Activated CD4-positive, alpha-beta memory T cell treated with anti-CD3 and anti-CD28 coated beads for 36 hours (primary cell): ENCODE results near the gene SPRR4. TPM values are rescaled to one million over a fixed set of nuclear protein-coding genes. Genes with fewer than 3 reads are reported as not detected.

ENCODE experiments used
- CTCF ChIA-PET: fragments of 350-600 bp; sonication (Branson Sonifier 250); formaldehyde crosslinking; loops from one replicate; lab custom pipeline; 2021; ENCODE audit warnings: antibody characterized with exemption, inconsistent platforms; lab: Charles Lee
- POLR2A ChIA-PET: fragments of 350-600 bp; sonication (Branson Sonifier 250); formaldehyde crosslinking; loops from one replicate; lab custom pipeline; 2021; ENCODE audit warnings: antibody characterized with exemption; lab: Charles Lee
- DNase-seq: peaks from one replicate; pipeline ENCODE4 v3.0.0-alpha.2; 2020
- H3K27ac Mint-ChIP-seq: one replicate; pipeline ENCODE4 v1.8.0; 2021; ENCODE audit warnings: mixed read lengths
- H3K27me3 Mint-ChIP-seq: one replicate; pipeline ENCODE4 v1.8.0; 2021; ENCODE audit warnings: mixed read lengths
- H3K36me3 Mint-ChIP-seq: one replicate; pipeline ENCODE4 v1.8.0; 2021; ENCODE audit warnings: mixed read lengths
- H3K4me1 Mint-ChIP-seq: one replicate; pipeline ENCODE4 v1.8.0; 2021; ENCODE audit warnings: low read depth, mixed read lengths
- H3K4me3 Mint-ChIP-seq: one replicate; pipeline ENCODE4 v1.8.0; 2021; ENCODE audit warnings: mild to moderate bottlenecking, mixed read lengths
- H3K9me3 Mint-ChIP-seq: one replicate; pipeline ENCODE4 v1.8.0; 2021; ENCODE audit warnings: mixed read lengths
- intact Hi-C: fragments of 100-400 bp; cut with micrococcal nuclease; formaldehyde crosslinking; loops from one replicate; pipeline ENCODE4 v1.15.1; 2023
- total RNA-seq, 2 experiments: library from RNA; stranded (reverse); gene quantifications; one replicate each; pipeline ENCODE4 v1.2.3, GENCODE V29; 2021

SPRR4 gene
- total RNA-seq, 2 experiments from 2014 or later: not detected

DNA sequence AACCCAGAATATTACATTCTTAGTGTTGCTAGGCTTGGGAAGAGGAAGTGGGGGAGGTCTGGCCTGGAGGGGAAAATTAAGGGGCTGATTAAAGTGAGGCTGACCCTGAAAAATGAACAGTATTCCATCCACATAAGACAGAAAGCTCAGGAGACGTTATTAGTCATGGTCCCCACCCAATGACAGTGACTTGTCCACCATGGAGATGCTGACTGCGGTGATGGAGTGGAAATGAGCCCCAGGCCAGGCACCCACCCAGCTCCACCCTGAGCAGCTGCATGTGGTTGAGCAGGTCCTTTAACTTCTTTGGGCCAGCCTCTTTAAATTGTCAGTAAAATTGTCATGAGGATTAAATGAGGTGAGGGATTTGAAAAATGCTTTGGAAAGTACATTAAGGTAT, 1.4 kb upstream of the SPRR4 start:
- peaks cover 12% of the 10 kb centered on the region for H3K27me3 Mint-ChIP-seq
- no peaks in the 10 kb centered on the region for H3K36me3 Mint-ChIP-seq
- no peaks in the 10 kb centered on the region for H3K4me1 Mint-ChIP-seq
- ChIA-PET CTCF (no interaction called here), POLR2A (no interaction called here)
- intact Hi-C loops: no loop called here
- H3K27ac Mint-ChIP-seq: no peak overlapping the region
- no peak overlapping the region for H3K4me3 Mint-ChIP-seq
- no peaks in the 10 kb centered on the region for H3K9me3 Mint-ChIP-seq
- DNase-seq: no peak

- no peaks in the 10 kb centered on the region for H3K36me3 Mint-ChIP-seq
- H3K4me1 Mint-ChIP-seq: no peaks in the 10 kb centered on the region
- CTCF ChIA-PET: no interaction called here
- no peak overlapping the region for H3K4me3 Mint-ChIP-seq
- no peak for DNase-seq
- POLR2A ChIA-PET: no interaction called here
- H3K27ac Mint-ChIP-seq: no peak overlapping the region
- peaks cover 9% of the 10 kb centered on the region for H3K27me3 Mint-ChIP-seq
- intact Hi-C loops: no loop called here
- no peaks in the 10 kb centered on the region for H3K9me3 Mint-ChIP-seq
These were observed 1.9 kb downstream of the SPRR4 start for GRCh38 chr1:152972196-152972886.

- H3K9me3 Mint-ChIP-seq: no peaks in the 10 kb centered on the region
- H3K4me1 Mint-ChIP-seq: no peaks in the 10 kb centered on the region
- ChIA-PET CTCF (no interaction called here), POLR2A (no interaction called here)
- H3K36me3 Mint-ChIP-seq: no peaks in the 10 kb centered on the region
- H3K4me3 Mint-ChIP-seq: no peak overlapping the region
- peaks cover 20% of the 10 kb centered on the region for H3K27me3 Mint-ChIP-seq
- intact Hi-C loops: no loop called here
- no peak for DNase-seq
- H3K27ac Mint-ChIP-seq: no peak overlapping the region
These were observed 6.2 kb downstream of the SPRR4 start for GRCh38 chr1:152976688-152977087.

- Mint-ChIP-seq H3K27me3 (peaks cover 20% of the 10 kb centered on the region), H3K4me3 (no peak overlapping the region), H3K4me1 (no peaks in the 10 kb centered on the region), H3K36me3 (no peaks in the 10 kb centered on the region), H3K27ac (no peak overlapping the region), H3K9me3 (no peaks in the 10 kb centered on the region)
- no peak for DNase-seq
- intact Hi-C loops: no loop called here
- POLR2A ChIA-PET: no interaction called here
- CTCF ChIA-PET: no interaction called here
These were observed 7.2 kb downstream of the SPRR4 start for GRCh38 chr1:152977614-152978013.

GRCh38 chr1:152980676-152981075, 10.2 kb downstream of the SPRR4 start:
- Mint-ChIP-seq H3K4me1 (no peaks in the 10 kb centered on the region), H3K27ac (no peak overlapping the region), H3K36me3 (no peaks in the 10 kb centered on the region), H3K4me3 (no peak overlapping the region), H3K9me3 (no peaks in the 10 kb centered on the region), H3K27me3 (peaks cover 32% of the 10 kb centered on the region)
- no peak for DNase-seq
- CTCF ChIA-PET: no interaction called here
- POLR2A ChIA-PET: no interaction called here
- intact Hi-C loops: no loop called here

DNA sequence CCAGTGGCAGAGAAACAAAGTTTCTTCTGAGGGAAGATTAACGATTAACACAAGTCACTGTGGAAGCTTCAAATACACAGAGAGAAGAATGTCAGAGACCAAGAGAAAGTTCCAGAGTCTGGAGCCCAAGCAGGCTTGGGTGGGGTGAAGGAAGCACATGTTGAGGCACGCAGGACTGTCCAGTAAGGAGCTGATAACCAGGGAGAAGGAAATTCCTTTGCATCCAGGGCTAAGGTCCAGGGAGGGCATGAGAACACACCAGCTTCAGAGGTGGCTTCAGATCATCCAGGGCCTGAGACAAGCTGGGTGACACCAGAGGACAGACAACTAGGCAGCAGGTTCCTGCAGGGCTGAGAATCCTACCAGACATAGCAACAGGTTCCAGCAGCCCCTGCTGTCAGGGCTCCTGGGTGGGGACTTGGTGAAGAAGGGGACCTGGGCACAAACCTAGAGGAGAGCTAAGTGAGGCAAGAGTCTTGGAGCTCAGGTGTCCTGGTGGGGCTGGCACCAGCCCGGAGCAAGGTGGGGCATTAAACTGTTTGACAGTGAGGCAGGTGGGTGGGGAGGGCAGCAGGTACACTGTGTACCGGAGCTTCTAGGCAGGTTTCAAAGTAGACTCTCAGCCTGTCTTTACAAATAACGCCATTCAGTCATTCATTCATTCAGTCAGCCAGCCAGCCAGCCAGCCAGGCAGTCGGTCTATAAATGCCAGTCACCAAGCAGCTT, 10.9 kb downstream of the SPRR4 start:
- intact Hi-C loops: no loop called here
- DNase-seq: no peak
- Mint-ChIP-seq H3K27ac (no peak overlapping the region), H3K4me1 (no peaks in the 10 kb centered on the region), H3K9me3 (no peaks in the 10 kb centered on the region), H3K36me3 (no peaks in the 10 kb centered on the region), H3K4me3 (no peak overlapping the region), H3K27me3 (peaks cover 34% of the 10 kb centered on the region)
- ChIA-PET CTCF (no interaction called here), POLR2A (no interaction called here)

DNA sequence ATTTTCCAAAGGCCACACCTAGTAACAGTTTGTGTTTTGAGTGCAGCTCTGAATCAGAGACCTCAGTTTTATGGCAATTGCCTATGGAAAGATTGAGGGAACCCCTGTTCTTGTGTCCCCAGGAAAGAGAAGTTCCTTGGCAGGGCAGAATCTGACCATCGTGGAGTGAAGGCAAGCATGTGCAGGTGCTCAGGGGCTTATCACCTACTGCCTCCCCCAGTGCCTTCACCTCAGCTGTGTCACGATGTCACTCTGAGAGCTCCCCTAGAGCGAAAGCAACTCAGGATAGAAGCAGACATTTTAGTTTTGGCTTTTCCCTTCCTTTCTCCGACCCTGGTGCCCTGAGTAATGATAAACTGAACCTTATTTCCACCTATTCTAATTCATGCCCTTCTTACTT, 11.6 kb downstream of the SPRR4 start:
- DNase-seq: no peak
- Mint-ChIP-seq H3K27me3 (peaks cover 36% of the 10 kb centered on the region), H3K4me3 (no peak overlapping the region), H3K9me3 (no peaks in the 10 kb centered on the region), H3K27ac (no peak overlapping the region), H3K36me3 (no peaks in the 10 kb centered on the region), H3K4me1 (no peaks in the 10 kb centered on the region)
- intact Hi-C loops: no loop called here
- ChIA-PET POLR2A (no interaction called here), CTCF (no interaction called here)

DNA sequence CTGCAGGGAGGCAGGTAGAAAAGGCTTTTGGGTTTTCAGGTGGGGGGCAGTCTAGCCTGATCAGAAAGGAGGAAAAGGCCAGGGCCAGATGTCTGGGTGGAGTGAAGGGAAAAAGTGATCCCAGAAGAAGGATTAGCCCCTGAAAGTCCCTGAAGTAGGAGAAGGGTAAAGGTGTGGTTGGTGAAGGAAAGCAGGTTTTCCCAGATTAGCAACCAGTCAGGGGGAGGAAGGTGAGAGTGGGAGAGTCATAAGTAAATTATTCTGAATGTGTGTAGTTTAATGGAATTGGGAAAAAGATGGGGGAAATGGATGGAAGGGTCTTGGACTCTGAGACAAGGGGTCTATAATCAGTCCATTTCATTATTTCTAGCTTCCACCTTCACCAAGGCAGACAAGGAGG, 12.8 kb downstream of the SPRR4 start:
- H3K36me3 Mint-ChIP-seq: no peaks in the 10 kb centered on the region
- ChIA-PET POLR2A (no interaction called here), CTCF (no interaction called here)
- H3K27ac Mint-ChIP-seq: no peak overlapping the region
- H3K27me3 Mint-ChIP-seq: peaks cover 44% of the 10 kb centered on the region
- no peaks in the 10 kb centered on the region for H3K4me1 Mint-ChIP-seq
- no peak overlapping the region for H3K4me3 Mint-ChIP-seq
- no peak for DNase-seq
- H3K9me3 Mint-ChIP-seq: peaks cover 2% of the 10 kb centered on the region
- intact Hi-C loops: no loop called here

- DNase-seq: no peak
- no peak within 1 kb of the TSS for H3K4me3 Mint-ChIP-seq
- H3K9me3 Mint-ChIP-seq: peaks cover 2% of the 10 kb centered on the region
- H3K36me3 Mint-ChIP-seq: no peaks in the 10 kb centered on the region
- intact Hi-C loops: no loop called here
- POLR2A ChIA-PET: interaction anchor here (0.8 kb wide), 1 partner anchor 17 kb away, joined by 3 read pairs; no protein-coding TSS in a partner anchor
- CTCF ChIA-PET: no interaction called here
- no peak within 1 kb of the TSS for H3K27ac Mint-ChIP-seq
- peaks cover 46% of the 10 kb centered on the region for H3K27me3 Mint-ChIP-seq
- H3K4me1 Mint-ChIP-seq: no peaks in the 10 kb centered on the region
These were observed 13.3 kb downstream of the SPRR4 start, which contains the start of gene SPRR1A for GRCh38 chr1:152983743-152984142. Gene SPRR1A (plus strand): TSS chr1:152984081. CDS start chr1:152985231, 1,150 bp downstream.

GRCh38 chr1:152986578-152986977, 16.1 kb downstream of the SPRR4 start:
- Mint-ChIP-seq H3K27ac (no peak overlapping the region), H3K27me3 (peaks cover 38% of the 10 kb centered on the region), H3K36me3 (no peaks in the 10 kb centered on the region), H3K9me3 (peaks cover 2% of the 10 kb centered on the region), H3K4me3 (no peak overlapping the region), H3K4me1 (no peaks in the 10 kb centered on the region)
- ChIA-PET POLR2A (no interaction called here), CTCF (no interaction called here)
- intact Hi-C loops: no loop called here
- DNase-seq: no peak

DNA sequence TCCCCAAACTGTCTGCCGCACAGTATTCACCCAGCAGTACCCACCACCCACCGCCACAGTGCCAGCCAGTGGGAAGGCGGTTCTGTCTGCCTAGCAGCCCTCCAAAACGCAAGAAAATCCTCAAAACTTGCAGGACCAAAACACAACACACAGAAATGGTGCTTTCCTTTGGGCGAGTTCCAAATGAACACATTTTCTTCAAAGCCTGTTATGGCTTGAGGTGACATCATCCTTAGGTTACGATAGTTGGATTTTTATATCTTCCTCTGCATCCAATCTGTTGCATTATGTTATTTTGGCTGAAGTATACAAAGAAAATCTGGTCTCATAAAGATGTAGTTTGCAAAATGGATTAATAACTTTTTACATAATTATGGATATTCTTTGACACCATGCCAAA, 22.7 kb downstream of the SPRR4 start:
- Mint-ChIP-seq H3K9me3 (no peaks in the 10 kb centered on the region), H3K27me3 (peaks cover 7% of the 10 kb centered on the region), H3K27ac (no peak overlapping the region), H3K36me3 (no peaks in the 10 kb centered on the region), H3K4me3 (no peak overlapping the region), H3K4me1 (no peaks in the 10 kb centered on the region)
- intact Hi-C loops: no loop called here
- ChIA-PET CTCF (no interaction called here), POLR2A (no interaction called here)
- DNase-seq: no peak

GRCh38 chr1:152995842-152996241, 25.4 kb downstream of the SPRR4 start:
- CTCF ChIA-PET: no interaction called here
- no peaks in the 10 kb centered on the region for H3K4me1 Mint-ChIP-seq

More at GRCh38 chr1:152995842-152996241, 25.4 kb downstream of the SPRR4 start:
- H3K4me3 Mint-ChIP-seq: no peak overlapping the region
- no peak for DNase-seq
- intact Hi-C loops: no loop called here
- H3K36me3 Mint-ChIP-seq: no peaks in the 10 kb centered on the region
- H3K27me3 Mint-ChIP-seq: peaks cover 12% of the 10 kb centered on the region
- H3K9me3 Mint-ChIP-seq: no peaks in the 10 kb centered on the region
- no peak overlapping the region for H3K27ac Mint-ChIP-seq
- POLR2A ChIA-PET: no interaction called here
